Measurements from ENCODE around the gene SH3RF1. TPM values are rescaled to one million over a fixed set of nuclear protein-coding genes. Genes with fewer than 3 reads are reported as not detected.

The SH3RF1 gene
- total and polyA plus RNA-seq, 2 of the 8 experiments (the other 6 are each of a cell fraction or from before 2014, with no cell fraction given): 6.9 to 15.1 TPM

- H3K27ac ChIP-seq (ENCODE audit: low read depth, low read length): no peak overlapping the region
- H3K36me3 ChIP-seq (ENCODE audit: control insufficient read depth in 2 of 4, insufficient read depth in 4 of 4, low read length in 3 of 4): no peaks in the 10 kb centered on the region
- no peak overlapping the region for H3K4ac ChIP-seq (replicated peaks; ENCODE audit: insufficient read length, low read depth, low read length)
- H3K79me1 ChIP-seq (ENCODE audit: low read depth, low read length): no peaks in the 10 kb centered on the region
- H4K91ac ChIP-seq (replicated peaks; ENCODE audit: insufficient read length, low read length): no peak overlapping the region
- H2BK20ac ChIP-seq (ENCODE audit: low read length): no peak overlapping the region
- H2BK5ac ChIP-seq (ENCODE audit: low read depth, low read length): no peak overlapping the region
- peaks cover 0 to 3% of the 10 kb centered on the region in 2 experiments for H4K20me1 ChIP-seq (replicated peaks in 1 of 2; ENCODE audit: control insufficient read depth in 1 of 2, insufficient read depth in 2 of 2, low read length in 2 of 2)
- H3K4me3 ChIP-seq (ENCODE audit: extremely low read depth in 1 of 4, insufficient read depth in 2 of 4, low read depth in 3 of 4, low read length in 4 of 4): no peak overlapping the region
- no peak overlapping the region for H3K56ac ChIP-seq (replicated peaks; ENCODE audit: insufficient read length, low read depth, low read length)
- H2BK120ac ChIP-seq (replicated peaks; ENCODE audit: low read depth, low read length): no peak overlapping the region
- no peak overlapping the region for H3K4me2 ChIP-seq (ENCODE audit: insufficient read depth in 1 of 2, low read depth in 2 of 2, low read length in 2 of 2)
- no peak for DNase-seq (ENCODE audit: low read depth in 1 of 2, low spot score in 2 of 2)
- H2BK15ac ChIP-seq (ENCODE audit: low read length): no peak overlapping the region
- H3K9me3 ChIP-seq (ENCODE audit: insufficient read depth in 2 of 2, low read depth in 1 of 2, low read length in 1 of 2): no peaks in the 10 kb centered on the region
- CTCF ChIA-PET (ENCODE audit: partially characterized antibody): interaction anchor here (0.5 to 1.3 kb wide), 3 partner anchors 10 to 391 kb away, joined by 3 read pairs; no protein-coding TSS in a partner anchor
- no peak overlapping the region for H3K23ac ChIP-seq (ENCODE audit: insufficient read length)
- H3K9ac ChIP-seq (replicated peaks in 1 of 4; ENCODE audit: extremely low read depth in 1 of 4, low read depth in 3 of 4, low read length in 3 of 4): no peak overlapping the region
- H4K8ac ChIP-seq (ENCODE audit: extremely low read depth, insufficient read depth, low read length): no peak overlapping the region
- H3K4me1 ChIP-seq (replicated peaks in 1 of 4; ENCODE audit: control insufficient read depth in 3 of 4, insufficient read depth in 4 of 4, low read length in 3 of 4): peaks cover 0 to 10% (median 0%) of the 10 kb centered on the region in 4 experiments; a peak in 3 of 7 replicates
- FAIRE-seq: no peak
- no peaks in the 10 kb centered on the region for H3K27me3 ChIP-seq (replicated peaks in 1 of 4; ENCODE audit: control insufficient read depth in 3 of 4, extremely low read depth in 1 of 4, insufficient read depth in 3 of 4, low read length in 3 of 4)
- H3K23me2 ChIP-seq (ENCODE audit: low read depth, low read length): no peaks in the 10 kb centered on the region
- H2AK5ac ChIP-seq (ENCODE audit: low read depth, low read length): no peak overlapping the region
- H2BK12ac ChIP-seq (ENCODE audit: low read depth, low read length): no peak overlapping the region
- H3K18ac ChIP-seq (ENCODE audit: extremely low read depth, low read length): no peak overlapping the region
- POLR2A ChIA-PET (ENCODE audit: partially characterized antibody): no interaction called here
- H4K5ac ChIP-seq (ENCODE audit: insufficient read length, low read depth, low read length): no peak overlapping the region
- no peak overlapping the region for H3K14ac ChIP-seq (ENCODE audit: insufficient read length)
- H3K79me2 ChIP-seq (ENCODE audit: control insufficient read depth in 1 of 2, insufficient read depth in 2 of 2, low read length in 2 of 2): no peaks in the 10 kb centered on the region
- 84% methylated on average over 3 of the region's 3 CpGs; no CpG with 5 or more reads in 1 of the 2 experiments for WGBS, 2 experiments (ENCODE audit: extremely low coverage in 1 of 2, insufficient coverage in 1 of 2, insufficient read length in 1 of 2, insufficient replicate concordance in 2 of 2, low coverage in 1 of 2, low lambda C conversion rate in 2 of 2, missing lambda C conversion rate in 1 of 2)
- H2AFZ ChIP-seq (ENCODE audit: low read length): no peak overlapping the region
- TF ChIP-seq SP1 (IDR thresholded peaks at IDR 0.05; ENCODE audit: low read depth, low read length): no peak
- no peak for TF ChIP-seq TCF12 (IDR thresholded peaks at IDR 0.05; ENCODE audit: low read depth, low read length)
- TF ChIP-seq, protein P1, sequence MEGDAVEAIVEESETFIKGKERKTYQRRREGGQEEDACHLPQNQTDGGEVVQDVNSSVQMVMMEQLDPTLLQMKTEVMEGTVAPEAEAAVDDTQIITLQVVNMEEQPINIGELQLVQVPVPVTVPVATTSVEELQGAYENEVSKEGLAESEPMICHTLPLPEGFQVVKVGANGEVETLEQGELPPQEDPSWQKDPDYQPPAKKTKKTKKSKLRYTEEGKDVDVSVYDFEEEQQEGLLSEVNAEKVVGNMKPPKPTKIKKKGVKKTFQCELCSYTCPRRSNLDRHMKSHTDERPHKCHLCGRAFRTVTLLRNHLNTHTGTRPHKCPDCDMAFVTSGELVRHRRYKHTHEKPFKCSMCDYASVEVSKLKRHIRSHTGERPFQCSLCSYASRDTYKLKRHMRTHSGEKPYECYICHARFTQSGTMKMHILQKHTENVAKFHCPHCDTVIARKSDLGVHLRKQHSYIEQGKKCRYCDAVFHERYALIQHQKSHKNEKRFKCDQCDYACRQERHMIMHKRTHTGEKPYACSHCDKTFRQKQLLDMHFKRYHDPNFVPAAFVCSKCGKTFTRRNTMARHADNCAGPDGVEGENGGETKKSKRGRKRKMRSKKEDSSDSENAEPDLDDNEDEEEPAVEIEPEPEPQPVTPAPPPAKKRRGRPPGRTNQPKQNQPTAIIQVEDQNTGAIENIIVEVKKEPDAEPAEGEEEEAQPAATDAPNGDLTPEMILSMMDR (IDR thresholded peaks at IDR 0.05; ENCODE audit: control extremely low read depth in 1 of 3, insufficient read depth in 1 of 3, low read depth in 1 of 3, low read length in 3 of 3): no peak
- TF ChIP-seq, protein P2, sequence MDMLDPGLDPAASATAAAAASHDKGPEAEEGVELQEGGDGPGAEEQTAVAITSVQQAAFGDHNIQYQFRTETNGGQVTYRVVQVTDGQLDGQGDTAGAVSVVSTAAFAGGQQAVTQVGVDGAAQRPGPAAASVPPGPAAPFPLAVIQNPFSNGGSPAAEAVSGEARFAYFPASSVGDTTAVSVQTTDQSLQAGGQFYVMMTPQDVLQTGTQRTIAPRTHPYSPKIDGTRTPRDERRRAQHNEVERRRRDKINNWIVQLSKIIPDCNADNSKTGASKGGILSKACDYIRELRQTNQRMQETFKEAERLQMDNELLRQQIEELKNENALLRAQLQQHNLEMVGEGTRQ (IDR thresholded peaks at IDR 0.05; ENCODE audit: low read length): no peak
- TF ChIP-seq CHD1 (IDR thresholded peaks at IDR 0.05; ENCODE audit: low read depth, low read length): no peak
- no peak for TF ChIP-seq BRCA1 (IDR thresholded peaks at IDR 0.05; ENCODE audit: low read depth, low read length)
- no peak for TF ChIP-seq KDM4A (IDR thresholded peaks at IDR 0.05; ENCODE audit: low read depth, low read length, severe bottlenecking)
- TF ChIP-seq POLR2A (IDR thresholded peaks at IDR 0.05; ENCODE audit: control extremely low read depth in 1 of 2, low read depth in 2 of 2, low read length in 2 of 2): no peak
- TF ChIP-seq MAFK (IDR thresholded peaks at IDR 0.05; ENCODE audit: low read depth, low read length): no peak
- no peak for TF ChIP-seq CBX5 (IDR thresholded peaks at IDR 0.05; ENCODE audit: low read depth, low read length)
- TF ChIP-seq SP2 (IDR thresholded peaks at IDR 0.05; ENCODE audit: low read length): no peak
Measured at GRCh38 chr4:169160825-169161224, 109.9 kb downstream of the SH3RF1 start.
